Prostate gland (tissue), 2 donors: ENCODE data around the gene ERC2.

Source experiments
- POLR2A ChIP-seq: fragments of 450-650 bp; IDR thresholded peaks from one replicate; pipeline ENCODE4 v1.6.1; 2016; ENCODE audit warnings: antibody characterized with exemption, mild to moderate bottlenecking
- POLR2AphosphoS5 ChIP-seq: sonication (generic); formaldehyde crosslinking; IDR thresholded peaks from one replicate; pipeline ENCODE4 v1.6.1; 2017; ENCODE audit warnings: antibody characterized with exemption
- TF ChIP-seq, protein P1 (sequence below), 4 experiments: fragments of 200-600 bp in 2 of 4; fragments of 450-650 bp in 2 of 4; sonication (generic) in 2 of 4; IDR thresholded peaks; 1 replicate in 3 of 4; 2 replicates in 1 of 4; pipeline ENCODE4 v1.5.1; 2016 to 2019; ENCODE audit warnings: antibody characterized with exemption in 4 of 4, mild to moderate bottlenecking in 2 of 4, moderate library complexity in 2 of 4

DNA sequence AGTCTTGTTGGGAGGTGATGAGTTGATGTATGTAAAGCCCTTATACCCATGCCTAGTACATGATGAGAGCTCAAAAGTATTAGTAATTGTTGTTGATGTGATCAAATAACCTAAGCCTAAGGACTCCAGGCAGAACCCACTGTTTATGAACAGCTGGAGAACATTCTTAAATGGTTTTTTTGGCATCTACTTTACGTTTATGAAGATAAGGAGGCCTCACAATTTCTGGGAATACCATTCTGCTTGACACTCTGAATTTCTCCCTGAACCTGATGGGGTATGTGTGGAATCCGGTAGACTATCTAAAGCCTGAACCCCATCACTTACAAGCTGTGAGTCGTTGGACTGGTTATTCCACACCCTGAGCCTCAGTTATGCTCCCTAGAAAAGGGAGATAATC, 736.5 kb downstream of the ERC2 start:
- TF ChIP-seq, protein P1, sequence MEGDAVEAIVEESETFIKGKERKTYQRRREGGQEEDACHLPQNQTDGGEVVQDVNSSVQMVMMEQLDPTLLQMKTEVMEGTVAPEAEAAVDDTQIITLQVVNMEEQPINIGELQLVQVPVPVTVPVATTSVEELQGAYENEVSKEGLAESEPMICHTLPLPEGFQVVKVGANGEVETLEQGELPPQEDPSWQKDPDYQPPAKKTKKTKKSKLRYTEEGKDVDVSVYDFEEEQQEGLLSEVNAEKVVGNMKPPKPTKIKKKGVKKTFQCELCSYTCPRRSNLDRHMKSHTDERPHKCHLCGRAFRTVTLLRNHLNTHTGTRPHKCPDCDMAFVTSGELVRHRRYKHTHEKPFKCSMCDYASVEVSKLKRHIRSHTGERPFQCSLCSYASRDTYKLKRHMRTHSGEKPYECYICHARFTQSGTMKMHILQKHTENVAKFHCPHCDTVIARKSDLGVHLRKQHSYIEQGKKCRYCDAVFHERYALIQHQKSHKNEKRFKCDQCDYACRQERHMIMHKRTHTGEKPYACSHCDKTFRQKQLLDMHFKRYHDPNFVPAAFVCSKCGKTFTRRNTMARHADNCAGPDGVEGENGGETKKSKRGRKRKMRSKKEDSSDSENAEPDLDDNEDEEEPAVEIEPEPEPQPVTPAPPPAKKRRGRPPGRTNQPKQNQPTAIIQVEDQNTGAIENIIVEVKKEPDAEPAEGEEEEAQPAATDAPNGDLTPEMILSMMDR (IDR thresholded peaks at IDR 0.05), result no peak
- TF ChIP-seq POLR2AphosphoS5 (no peak), POLR2A (no peak)
